Measurements from ENCODE around the gene CHCHD6. TPM values are rescaled to one million over a fixed set of nuclear protein-coding genes. Genes with fewer than 3 reads are reported as not detected.

The CHCHD6 gene
- total RNA-seq, 1 experiment from 2014 or later: 33.0 TPM

GRCh38 chr3:126939338-126939718 lies 235.3 kb downstream of the CHCHD6 start:
- no peak for ATAC-seq
- BruUV-seq (replicated peaks): no TSS peak

GRCh38 chr3:126939733-126940132 lies 235.7 kb downstream of the CHCHD6 start:
- H3K9me2 ChIP-seq (replicated peaks; ENCODE audit: low read length): no peaks in the 10 kb centered on the region
- H3K4me1 ChIP-seq (ENCODE audit: insufficient read depth, low read length): peaks cover 9% of the 10 kb centered on the region; the same call in 1 of the 2 replicates
- no peak for DNase-seq
- no peaks in the 10 kb centered on the region for H4K20me1 ChIP-seq (ENCODE audit: low read length)
- TF ChIP-seq EZH2 (IDR thresholded peaks at IDR 0.05; ENCODE audit: low read length, unreplicated experiment) (no peak), CTCF (conservative IDR thresholded peaks at IDR 0.05; ENCODE audit: low read depth, low read length) (no peak), EZH2phosphoT487 (IDR thresholded peaks at IDR 0.05; ENCODE audit: borderline replicate concordance, low read length) (no peak)
- H3K4me3 ChIP-seq (ENCODE audit: low read length): no peak overlapping the region
- ChIA-PET CTCF (no interaction called here), POLR2A (ENCODE audit: unreplicated experiment) (no interaction called here)
- H3K79me2 ChIP-seq (ENCODE audit: low read length): no peaks in the 10 kb centered on the region
- no peaks in the 10 kb centered on the region for H3K27me3 ChIP-seq (ENCODE audit: low read length)
- H3F3A ChIP-seq (ENCODE audit: low read length, unreplicated experiment): no peaks in the 10 kb centered on the region
- H2AFZ ChIP-seq (ENCODE audit: low read length): no peak overlapping the region
- intact Hi-C loops (cut with micrococcal nuclease): no loop called here
- ATAC-seq: no peak
- no peaks in the 10 kb centered on the region for H3K36me3 ChIP-seq (ENCODE audit: low read depth, low read length)
- no TSS peak for BruUV-seq (replicated peaks)
- no peak overlapping the region for H3K4me2 ChIP-seq (ENCODE audit: low read length)
- no peak overlapping the region for H3K27ac ChIP-seq (ENCODE audit: low read length)
- H3K9me3 ChIP-seq (ENCODE audit: low read length): no peaks in the 10 kb centered on the region
- H3K9ac ChIP-seq (ENCODE audit: low read length): no peak overlapping the region

More at GRCh38 chr3:126939338-126939718, 235.3 kb downstream of the CHCHD6 start:
- Histone ChIP-seq H4K20me1 (ENCODE audit: low read length) (no peaks in the 10 kb centered on the region), H3K4me2 (ENCODE audit: low read length) (no peak overlapping the region), H3K27me3 (ENCODE audit: low read length) (no peaks in the 10 kb centered on the region), H3F3A (ENCODE audit: low read length, unreplicated experiment) (no peaks in the 10 kb centered on the region), H3K9me2 (replicated peaks; ENCODE audit: low read length) (no peaks in the 10 kb centered on the region), H3K4me1 (ENCODE audit: insufficient read depth, low read length) (peaks cover 9% of the 10 kb centered on the region; the same call in 1 of the 2 replicates), H3K9me3 (ENCODE audit: low read length) (no peaks in the 10 kb centered on the region), H3K79me2 (ENCODE audit: low read length) (no peaks in the 10 kb centered on the region), H3K27ac (ENCODE audit: low read length) (no peak overlapping the region), H2AFZ (ENCODE audit: low read length) (no peak overlapping the region), H3K4me3 (ENCODE audit: low read length) (no peak overlapping the region), H3K9ac (ENCODE audit: low read length) (no peak overlapping the region), H3K36me3 (ENCODE audit: low read depth, low read length) (no peaks in the 10 kb centered on the region)
- ChIA-PET POLR2A (ENCODE audit: unreplicated experiment) (no interaction called here), CTCF (no interaction called here)
- intact Hi-C loops (cut with micrococcal nuclease): no loop called here
- no peak for TF ChIP-seq CTCF (conservative IDR thresholded peaks at IDR 0.05; ENCODE audit: low read depth, low read length)
- no peak for TF ChIP-seq EZH2 (IDR thresholded peaks at IDR 0.05; ENCODE audit: low read length, unreplicated experiment)
- no peak for TF ChIP-seq EZH2phosphoT487 (IDR thresholded peaks at IDR 0.05; ENCODE audit: borderline replicate concordance, low read length)
- no peak for DNase-seq

- TF ChIP-seq EZH2 (IDR thresholded peaks at IDR 0.05; ENCODE audit: low read length, unreplicated experiment): no peak
- H3K9me3 ChIP-seq (ENCODE audit: low read length): no peaks in the 10 kb centered on the region
- H3K27me3 ChIP-seq (ENCODE audit: low read length): no peaks in the 10 kb centered on the region
- H3F3A ChIP-seq (ENCODE audit: low read length, unreplicated experiment): no peaks in the 10 kb centered on the region
- H3K4me1 ChIP-seq (ENCODE audit: insufficient read depth, low read length): peaks cover 9% of the 10 kb centered on the region; the same call in 1 of the 2 replicates
- no peak overlapping the region for H3K4me2 ChIP-seq (ENCODE audit: low read length)
- BruUV-seq (replicated peaks): no TSS peak
- DNase-seq (no peak), ATAC-seq (no peak)
- no peak overlapping the region for H3K27ac ChIP-seq (ENCODE audit: low read length)
- POLR2A ChIA-PET (ENCODE audit: unreplicated experiment): no interaction called here
- no peaks in the 10 kb centered on the region for H3K79me2 ChIP-seq (ENCODE audit: low read length)
- H3K36me3 ChIP-seq (ENCODE audit: low read depth, low read length): no peaks in the 10 kb centered on the region
- no peak overlapping the region for H2AFZ ChIP-seq (ENCODE audit: low read length)
- CTCF ChIA-PET: no interaction called here
- H3K4me3 ChIP-seq (ENCODE audit: low read length): no peak overlapping the region
- H4K20me1 ChIP-seq (ENCODE audit: low read length): no peaks in the 10 kb centered on the region
- no peaks in the 10 kb centered on the region for H3K9me2 ChIP-seq (replicated peaks; ENCODE audit: low read length)
- intact Hi-C loops (cut with micrococcal nuclease): no loop called here
- no peak overlapping the region for H3K9ac ChIP-seq (ENCODE audit: low read length)
Observed at GRCh38 chr3:126941721-126942270, 237.8 kb downstream of the CHCHD6 start.

Measured in PC-3 (cell line).